Retinal pigment epithelial cell (primary cell): Measurements from ENCODE around the gene DARS1.
"Not testable (repeated sequence)": the region's sequence is repeated elsewhere in the genome, so short reads cannot be mapped to it uniquely, and the experiment has no call there.

ENCODE experiments used
- DNase-seq: peaks from one replicate; pipeline ENCODE4 v3.0.0-alpha.2; 2010; ENCODE audit warnings: low read depth
- H3K4me3 ChIP-seq: 2 replicates; pipeline ENCODE4 v1.5.1; 2011; ENCODE audit warnings: mild to moderate bottlenecking, low read length, control low read depth, moderate library complexity
- TF ChIP-seq, protein P1 (sequence below): conservative IDR thresholded peaks from 2 replicates; pipeline ENCODE4 v1.5.1; 2011; ENCODE audit warnings: low read depth, low read length, control low read depth, inconsistent platforms

DARS1 gene

DNA sequence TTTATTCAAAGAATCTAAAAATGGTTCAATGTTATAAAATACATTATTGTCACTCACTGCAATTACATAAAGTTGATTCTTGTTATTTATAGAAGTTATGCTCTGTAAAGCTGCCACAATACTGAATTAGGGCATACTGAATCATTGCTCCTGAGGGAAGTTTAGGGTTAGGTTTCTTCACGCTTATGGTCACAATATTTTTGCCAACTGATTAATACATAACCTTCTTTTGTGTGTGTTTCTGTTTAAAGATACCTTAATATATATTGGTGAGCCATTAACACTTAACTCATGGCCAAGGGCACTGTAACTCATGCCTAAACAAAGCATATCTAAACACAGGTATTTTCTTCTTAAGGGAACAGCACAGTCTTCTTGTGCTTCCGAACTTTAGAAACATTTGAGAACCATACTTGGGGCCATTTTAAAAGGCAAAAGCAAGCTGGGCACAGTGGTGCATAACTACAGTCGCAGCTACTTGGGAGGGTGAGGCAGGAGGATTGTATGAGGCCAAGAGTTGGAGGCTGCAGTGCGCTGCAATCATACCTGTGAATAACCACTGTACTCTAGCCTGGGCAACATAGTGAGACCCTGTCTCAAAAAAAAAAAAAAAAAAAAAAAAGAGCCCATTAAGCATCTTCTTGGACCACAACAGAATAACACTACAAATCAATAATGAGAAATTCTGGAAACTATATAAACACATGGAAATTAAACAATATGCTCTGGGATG lies 15.6 kb downstream of the DARS1 start:
- H3K4me3 ChIP-seq: no peak overlapping the region
- TF ChIP-seq, protein P1, sequence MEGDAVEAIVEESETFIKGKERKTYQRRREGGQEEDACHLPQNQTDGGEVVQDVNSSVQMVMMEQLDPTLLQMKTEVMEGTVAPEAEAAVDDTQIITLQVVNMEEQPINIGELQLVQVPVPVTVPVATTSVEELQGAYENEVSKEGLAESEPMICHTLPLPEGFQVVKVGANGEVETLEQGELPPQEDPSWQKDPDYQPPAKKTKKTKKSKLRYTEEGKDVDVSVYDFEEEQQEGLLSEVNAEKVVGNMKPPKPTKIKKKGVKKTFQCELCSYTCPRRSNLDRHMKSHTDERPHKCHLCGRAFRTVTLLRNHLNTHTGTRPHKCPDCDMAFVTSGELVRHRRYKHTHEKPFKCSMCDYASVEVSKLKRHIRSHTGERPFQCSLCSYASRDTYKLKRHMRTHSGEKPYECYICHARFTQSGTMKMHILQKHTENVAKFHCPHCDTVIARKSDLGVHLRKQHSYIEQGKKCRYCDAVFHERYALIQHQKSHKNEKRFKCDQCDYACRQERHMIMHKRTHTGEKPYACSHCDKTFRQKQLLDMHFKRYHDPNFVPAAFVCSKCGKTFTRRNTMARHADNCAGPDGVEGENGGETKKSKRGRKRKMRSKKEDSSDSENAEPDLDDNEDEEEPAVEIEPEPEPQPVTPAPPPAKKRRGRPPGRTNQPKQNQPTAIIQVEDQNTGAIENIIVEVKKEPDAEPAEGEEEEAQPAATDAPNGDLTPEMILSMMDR: no peak
- no peak for DNase-seq

DNA sequence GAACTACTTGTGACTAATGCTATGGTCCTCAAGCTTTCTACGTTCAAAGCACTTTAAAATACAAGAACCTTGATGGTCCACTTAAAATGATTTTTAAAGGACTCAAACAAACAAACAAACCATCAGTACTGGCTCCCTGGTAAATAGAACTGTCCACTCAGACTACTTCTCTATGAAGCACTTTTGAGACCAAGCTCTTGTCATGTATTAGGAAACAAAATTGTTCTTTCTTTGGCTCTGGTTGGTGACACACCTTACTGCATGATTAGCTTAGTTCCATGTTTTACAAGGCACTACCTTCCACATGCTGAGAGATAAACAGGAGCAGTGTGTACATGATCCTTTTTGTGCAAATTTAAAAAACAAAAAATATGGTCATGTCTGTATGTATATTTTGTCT lies 19.7 kb downstream of the DARS1 start:
- no peak for DNase-seq
- no peak overlapping the region for H3K4me3 ChIP-seq
- TF ChIP-seq, protein P1: no peak

DNA sequence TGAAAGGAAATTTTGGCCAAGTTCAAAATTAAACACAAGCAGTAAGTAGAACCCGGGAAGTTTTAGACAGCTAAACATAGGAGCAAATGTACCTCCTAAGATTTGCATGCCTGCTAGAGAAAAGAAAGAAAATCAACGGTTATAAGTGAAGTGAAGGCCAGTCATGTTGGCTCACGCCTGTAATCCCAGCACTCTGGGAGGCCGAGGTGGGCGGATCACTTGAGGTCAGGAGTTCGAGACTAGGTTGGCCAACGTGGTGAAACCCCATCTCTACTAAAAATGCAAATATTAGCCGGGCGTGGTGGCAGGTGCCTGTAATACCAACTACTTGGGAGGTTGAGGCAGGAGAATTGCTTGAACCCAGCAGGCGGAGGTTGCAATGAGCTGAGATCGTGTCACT lies 21.0 kb downstream of the DARS1 start:
- DNase-seq, H3K4me3 ChIP-seq: not testable (repeated sequence)

DNA sequence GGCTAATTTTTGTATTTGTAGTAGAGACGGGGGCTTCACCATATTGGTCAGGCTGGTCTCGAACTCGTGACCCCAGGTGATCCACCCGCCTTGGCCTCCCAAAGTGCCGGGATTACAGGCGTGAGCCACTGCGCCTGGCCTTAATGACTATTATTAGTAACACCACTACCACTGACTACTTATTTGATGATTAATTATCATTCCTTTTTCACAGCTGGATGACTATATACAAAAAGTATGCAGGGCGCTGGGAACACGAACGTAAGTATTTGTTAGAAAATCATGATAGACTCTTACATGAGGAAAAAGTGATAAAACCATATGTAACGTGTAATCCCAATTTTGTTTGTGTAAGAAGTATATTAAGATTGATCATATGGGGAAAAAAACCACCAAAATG lies 21.6 kb downstream of the DARS1 start:
- TF ChIP-seq, protein P1: no peak
- no peak for DNase-seq
- H3K4me3 ChIP-seq: no peak overlapping the region

DNA sequence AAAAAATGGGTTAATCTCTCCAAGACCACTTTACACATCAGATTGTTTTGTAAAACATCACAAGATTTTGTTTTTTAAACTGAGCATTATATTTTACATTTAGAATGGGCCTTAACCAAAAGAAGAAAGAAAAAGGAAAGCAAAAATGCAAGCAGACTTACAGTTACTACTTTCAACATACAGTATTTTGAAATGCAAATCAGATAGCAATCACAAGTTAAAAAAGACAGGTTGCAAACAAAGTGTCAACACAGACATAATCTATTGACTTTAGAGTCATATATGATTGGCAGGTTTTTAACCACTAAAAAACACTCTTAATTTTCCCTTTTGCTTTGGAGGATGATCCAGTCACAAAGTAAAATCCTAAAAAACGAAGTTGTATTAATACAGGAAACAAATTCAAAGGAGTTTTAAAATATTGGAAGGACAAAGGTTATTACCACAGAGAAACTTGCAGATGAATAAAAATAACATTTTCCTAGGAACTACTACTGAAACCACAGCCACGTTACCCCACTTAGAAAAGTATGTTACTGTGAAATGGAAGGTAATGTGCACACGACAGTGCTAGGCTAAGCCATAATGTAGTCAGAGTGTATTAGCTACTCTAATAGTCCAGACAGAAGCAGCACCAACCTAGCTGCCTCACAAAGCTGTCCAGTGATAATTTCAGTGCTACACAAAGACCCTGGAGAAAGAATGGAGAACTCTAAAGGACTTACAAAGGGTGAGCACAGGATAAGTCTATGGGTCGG lies 22.9 kb downstream of the DARS1 start:
- H3K4me3 ChIP-seq: no peak overlapping the region
- no peak for DNase-seq
- TF ChIP-seq, protein P1: no peak

DNA sequence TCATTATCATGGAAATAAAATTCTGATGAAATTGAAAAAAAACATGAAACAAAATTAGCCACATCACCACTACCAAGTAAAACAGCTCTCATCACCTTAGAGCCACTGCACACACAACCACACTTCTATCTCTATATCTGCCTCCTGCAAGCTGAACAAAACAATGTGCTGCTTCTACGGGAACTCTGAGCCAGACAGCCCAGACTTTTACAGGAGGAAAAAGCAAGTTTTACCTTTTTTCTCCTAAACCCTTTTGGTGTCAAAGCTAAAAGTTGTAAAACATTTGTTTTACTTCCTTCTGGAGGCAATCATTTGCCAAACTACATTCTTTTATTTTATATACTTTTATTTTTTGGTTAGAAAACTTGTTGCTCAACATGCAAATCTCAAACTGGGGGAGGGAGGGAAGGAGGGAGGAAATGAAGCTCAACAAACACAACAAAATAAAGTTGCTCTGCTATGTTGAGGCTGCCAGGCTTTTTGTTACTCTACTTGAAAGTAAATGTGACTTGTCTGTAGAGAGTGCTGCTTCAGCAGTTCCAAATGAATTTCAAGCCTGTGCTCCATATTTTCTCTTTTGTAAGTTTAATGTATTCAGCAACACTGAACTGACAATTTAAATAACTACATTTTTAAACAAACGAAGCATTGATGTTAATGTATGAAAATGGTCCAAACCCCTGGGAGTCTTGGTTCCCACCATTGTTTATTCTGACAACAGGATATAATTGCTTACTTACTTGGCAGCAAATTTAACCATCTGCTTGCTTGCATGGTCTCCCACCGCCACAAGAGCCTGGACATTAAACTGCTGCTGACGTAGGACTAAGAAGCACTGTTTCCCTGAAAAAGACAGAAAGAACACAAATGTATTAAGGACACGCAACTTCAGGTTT lies 24.5 kb downstream of the DARS1 start:
- no peak for DNase-seq
- H3K4me3 ChIP-seq: no peak overlapping the region
- TF ChIP-seq, protein P1: no peak

DNA sequence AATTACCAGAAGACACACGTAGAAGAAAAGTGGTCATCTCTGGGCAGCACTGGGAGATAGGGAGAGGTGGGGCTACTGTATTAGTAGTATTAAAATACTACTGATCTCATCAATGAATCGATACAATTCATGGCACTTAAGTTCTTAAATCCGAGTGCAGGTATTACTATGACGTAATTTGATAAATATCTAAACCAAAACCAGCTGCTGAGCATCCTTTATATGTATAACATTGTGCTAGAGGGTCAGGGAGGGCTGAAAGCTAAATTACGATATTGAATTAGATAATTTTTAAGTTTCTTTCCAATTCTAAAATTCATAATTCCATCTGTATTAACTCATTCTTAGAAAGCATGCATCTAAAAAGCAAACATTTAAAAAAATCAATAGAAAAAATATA lies 25.3 kb downstream of the DARS1 start:
- TF ChIP-seq, protein P1: no peak
- no peak for DNase-seq

DNA sequence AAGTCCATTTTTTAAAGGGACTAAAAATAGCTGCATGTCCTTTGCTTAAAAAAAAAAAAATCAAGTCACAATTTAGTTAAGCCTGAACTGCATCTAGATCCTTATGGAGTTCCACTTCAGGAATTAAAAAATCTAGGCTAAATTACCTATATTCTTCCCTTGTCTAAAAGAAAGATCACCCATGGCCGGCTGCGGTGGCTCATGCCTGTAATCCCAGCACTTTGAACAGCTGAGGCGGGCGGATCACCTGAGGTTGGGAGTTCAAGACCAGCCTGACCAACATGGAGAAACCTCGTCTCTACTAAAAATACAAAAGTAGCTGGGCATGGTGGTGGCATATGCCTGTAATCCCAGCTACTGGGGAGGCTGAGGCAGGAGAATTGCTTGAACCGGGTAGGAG lies 26.5 kb downstream of the DARS1 start:
- H3K4me3 ChIP-seq, DNase-seq: not testable (repeated sequence)

More for the DNA sequence above, 25.3 kb downstream of the DARS1 start:
- H3K4me3 ChIP-seq: no peak overlapping the region
